GM12878 (cell line): ENCODE results near the gene TEX30. TPM values are rescaled to one million over a fixed set of nuclear protein-coding genes. Genes with fewer than 3 reads are reported as not detected.

Source experiments
- ATAC-seq: fragments of 200-7000 bp; cut with Tn5 transposase; 3 replicates; pipeline ENCODE4 v1.9.1; 2020; ENCODE audit warnings: mild to moderate bottlenecking, moderate library complexity
- BruUV-seq: library from RNA; stranded (reverse); fragments of 400-500 nt; replicated peaks from 2 replicates; lab custom pipeline; 2021; lab: Mats Ljungman, UMichigan
- CTCF ChIA-PET: fragments of 300-600 bp; sonication (Branson Sonifier 250); formaldehyde crosslinking; extraction: SDS; loops from one replicate; lab custom pipeline; 2021; ENCODE audit warnings: inconsistent platforms; lab: Yijun Ruan, JAX
- POLR2A ChIA-PET: fragments of 350-600 bp; formaldehyde crosslinking; extraction: SDS; loops from one replicate; lab custom pipeline; 2021; ENCODE audit warnings: inconsistent platforms; lab: Charles Lee
- RAD21 ChIA-PET: fragments of 300-600 bp; sonication (Branson Sonifier 250); formaldehyde crosslinking; loops from one replicate; lab custom pipeline; 2023; ENCODE audit warnings: antibody characterized with exemption; ENCODE audit not compliant: unreplicated experiment; lab: Charles Lee
- SMC1A ChIA-PET: fragments of 300-600 bp; sonication (Branson Sonifier 250); formaldehyde crosslinking; loops from one replicate; lab custom pipeline; 2023; ENCODE audit not compliant: unreplicated experiment, uncharacterized antibody; lab: Charles Lee
- DNase-seq: peaks from one replicate; pipeline ENCODE4 v3.0.0-alpha.2; 2011; ENCODE audit warnings: low read depth, low spot score
- FAIRE-seq: peaks from 3 replicates; lab custom pipeline; 2011; peaks lifted over from hg19 to GRCh38; lab: Jason Lieb, UNC
- H2AFZ ChIP-seq: 2 replicates; pipeline ENCODE4 v1.6.0; 2011; ENCODE audit warnings: low read depth, low read length, control low read depth; ENCODE audit not compliant: control insufficient read depth
- H3K27ac ChIP-seq: 2 replicates; pipeline ENCODE4 v1.5.1; 2011; ENCODE audit warnings: control low read depth; ENCODE audit not compliant: control insufficient read depth, insufficient read depth
- H3K27me3 ChIP-seq, 2 experiments: replicated peaks in 1 of 2; 2 replicates each; pipeline versions ENCODE4 v1.6.0 to v1.6.1; 2011; ENCODE audit warnings: low read length in 1 of 2; ENCODE audit not compliant: control insufficient read depth in 2 of 2, insufficient read depth in 2 of 2
- H3K36me3 ChIP-seq, 2 experiments: 2 replicates each; pipeline ENCODE4 v1.5.1; 2011; ENCODE audit warnings: low read length in 1 of 2; ENCODE audit not compliant: control insufficient read depth in 2 of 2, insufficient read depth in 2 of 2
- H3K4me1 ChIP-seq: 2 replicates; pipeline ENCODE4 v1.6.1; 2011; ENCODE audit warnings: mild to moderate bottlenecking, low read length, moderate library complexity, mixed read lengths; ENCODE audit not compliant: control insufficient read depth, insufficient read depth
- H3K4me2 ChIP-seq: 2 replicates; pipeline ENCODE4 v1.6.0; 2011; ENCODE audit warnings: control low read depth; ENCODE audit not compliant: control insufficient read depth, insufficient read depth
- H3K4me3 ChIP-seq: fragments of 200-600 bp; sonication (generic); 2 replicates; pipeline ENCODE4 v1.5.1; 2016
- H3K79me2 ChIP-seq: 2 replicates; pipeline ENCODE4 v1.6.0; 2011; ENCODE audit warnings: low read length; ENCODE audit not compliant: control insufficient read depth, insufficient read depth
- H3K9ac ChIP-seq: 2 replicates; pipeline ENCODE4 v1.8.0; 2011; ENCODE audit warnings: low read length, control low read depth, mixed read lengths; ENCODE audit not compliant: control insufficient read depth, insufficient read depth
- H3K9me3 ChIP-seq: replicated peaks from 3 replicates; pipeline ENCODE4 v1.5.1; 2011; ENCODE audit warnings: mild to moderate bottlenecking, low read length; ENCODE audit not compliant: control insufficient read depth, insufficient read depth
- H4K20me1 ChIP-seq: 2 replicates; pipeline ENCODE4 v1.6.0; 2011; ENCODE audit not compliant: control insufficient read depth, insufficient read depth
- CREM ChIP-seq: IDR thresholded peaks from 2 replicates; pipeline ENCODE4 v1.6.1; 2014; ENCODE audit warnings: antibody characterized with exemption, low read depth
- MTA3 ChIP-seq: IDR thresholded peaks from 2 replicates; pipeline ENCODE4 v1.6.1; 2012; ENCODE audit warnings: low read length, inconsistent platforms, borderline replicate concordance
- NFXL1 ChIP-seq: fragments of 450-650 bp; IDR thresholded peaks from 2 replicates; pipeline ENCODE4 v1.6.1; 2017; ENCODE audit warnings: antibody characterized with exemption, mild to moderate bottlenecking, borderline replicate concordance
- NFYA ChIP-seq: IDR thresholded peaks from 2 replicates; pipeline ENCODE4 v1.6.1; 2011; ENCODE audit warnings: low read depth, mild to moderate bottlenecking, low read length, improper control_type of control experiment, borderline replicate concordance
- NR2C1 ChIP-seq: fragments of 450-650 bp; IDR thresholded peaks from 2 replicates; pipeline ENCODE4 v1.6.1; 2017; ENCODE audit warnings: antibody characterized with exemption, mild to moderate bottlenecking, moderate library complexity
- POLR2AphosphoS2 ChIP-seq: IDR thresholded peaks from 2 replicates; pipeline ENCODE4 v1.6.1; 2011; ENCODE audit warnings: low read depth, mild to moderate bottlenecking, low read length, improper control_type of control experiment, moderate library complexity
- RELA ChIP-seq: fragments of 450-650 bp; IDR thresholded peaks from 2 replicates; pipeline ENCODE4 v1.8.0; 2014; ENCODE audit warnings: borderline replicate concordance; ENCODE audit not compliant: partially characterized antibody
- TARDBP ChIP-seq: IDR thresholded peaks from 2 replicates; pipeline ENCODE4 v1.6.1; 2016; ENCODE audit warnings: borderline replicate concordance
- TBL1XR1 ChIP-seq: IDR thresholded peaks from 2 replicates; pipeline ENCODE4 v1.6.1; 2012; ENCODE audit warnings: low read depth, low read length, improper control_type of control experiment
- ZNF207 ChIP-seq: fragments of 450-650 bp; IDR thresholded peaks from 2 replicates; pipeline ENCODE4 v1.6.1; 2014; ENCODE audit warnings: antibody characterized with exemption, mild to moderate bottlenecking, borderline replicate concordance
- WGBS: methylation state at CpG from one replicate; pipeline ENCODE4 v1.1.6; 2016; ENCODE audit warnings: low lambda C conversion rate; ENCODE audit not compliant: insufficient replicate concordance, insufficient coverage; ENCODE audit errors: missing lambda C conversion rate; 5-methylcytosine and 5-hydroxymethylcytosine counted together
- in situ Hi-C: fragments of 300-500 bp; cut with MboI; formaldehyde crosslinking; loops from 9 replicates; pipeline ENCODE4 v1.14.3; 2018; ENCODE audit warnings: mixed read lengths
- intact Hi-C: fragments of 100-400 bp; cut with micrococcal nuclease; formaldehyde crosslinking; loops from one replicate; pipeline ENCODE4 v1.14.2; 2022; ENCODE audit not compliant: unreplicated experiment
- polyA plus RNA-seq, 11 experiments: library from polyadenylated mRNA; depleted of rRNA in 4 of 11; unstranded in 6 of 11; stranded (reverse) in 5 of 11; fragments of >200 nt; fragmentation: Nextera tagmentation in 4 of 11; fragmentation: Illumina TruSeq in 1 of 11; extraction: Ambion mirVana in 4 of 11; extraction: Trizol in 1 of 11; gene quantifications; 1 replicate in 1 of 11; 2 replicates in 10 of 11; pipeline versions ENCODE4 v1.2.1 to v1.2.3, GENCODE V29; 2011 to 2016; ENCODE audit warnings: inconsistent platforms in 2 of 11, missing spikeins in 2 of 11, low read depth in 1 of 11
- total RNA-seq, 4 experiments: library from RNA; depleted of rRNA in 3 of 4; stranded (reverse); fragments of >200 nt in 3 of 4; fragmentation: Illumina TruSeq in 1 of 4; extraction: Trizol in 1 of 4; gene quantifications; 2 replicates each; pipeline versions ENCODE4 v1.2.1 to v1.2.3, GENCODE V29; 2013 to 2021
- TF ChIP-seq, protein P1 (sequence below): IDR thresholded peaks from 2 replicates; pipeline ENCODE4 v1.6.1; 2011; ENCODE audit warnings: borderline replicate concordance, low read depth, mild to moderate bottlenecking, moderate library complexity, mixed read lengths, low read length; ENCODE audit not compliant: insufficient read depth; ENCODE audit errors: extremely low read length
- TF ChIP-seq, protein P2 (sequence below): fragments of 150-350 bp; IDR thresholded peaks from 2 replicates; pipeline ENCODE4 v1.6.1; 2014; ENCODE audit warnings: mild to moderate bottlenecking, low read depth, low read length
- TF ChIP-seq, protein P3 (sequence below): IDR thresholded peaks from 2 replicates; pipeline ENCODE4 v1.6.1; 2012; ENCODE audit warnings: low read depth, low read length, improper control_type of control experiment
- TF ChIP-seq, protein P4 (sequence below): fragments of 450-650 bp; IDR thresholded peaks from 2 replicates; pipeline ENCODE4 v1.6.1; 2016; ENCODE audit warnings: mild to moderate bottlenecking

Gene TEX30
- total and polyA plus RNA-seq, 10 of the 15 experiments (the other 5 are each of a cell fraction or from before 2014, with no cell fraction given), result 19.7 to 114 (median 25.0) TPM

DNA sequence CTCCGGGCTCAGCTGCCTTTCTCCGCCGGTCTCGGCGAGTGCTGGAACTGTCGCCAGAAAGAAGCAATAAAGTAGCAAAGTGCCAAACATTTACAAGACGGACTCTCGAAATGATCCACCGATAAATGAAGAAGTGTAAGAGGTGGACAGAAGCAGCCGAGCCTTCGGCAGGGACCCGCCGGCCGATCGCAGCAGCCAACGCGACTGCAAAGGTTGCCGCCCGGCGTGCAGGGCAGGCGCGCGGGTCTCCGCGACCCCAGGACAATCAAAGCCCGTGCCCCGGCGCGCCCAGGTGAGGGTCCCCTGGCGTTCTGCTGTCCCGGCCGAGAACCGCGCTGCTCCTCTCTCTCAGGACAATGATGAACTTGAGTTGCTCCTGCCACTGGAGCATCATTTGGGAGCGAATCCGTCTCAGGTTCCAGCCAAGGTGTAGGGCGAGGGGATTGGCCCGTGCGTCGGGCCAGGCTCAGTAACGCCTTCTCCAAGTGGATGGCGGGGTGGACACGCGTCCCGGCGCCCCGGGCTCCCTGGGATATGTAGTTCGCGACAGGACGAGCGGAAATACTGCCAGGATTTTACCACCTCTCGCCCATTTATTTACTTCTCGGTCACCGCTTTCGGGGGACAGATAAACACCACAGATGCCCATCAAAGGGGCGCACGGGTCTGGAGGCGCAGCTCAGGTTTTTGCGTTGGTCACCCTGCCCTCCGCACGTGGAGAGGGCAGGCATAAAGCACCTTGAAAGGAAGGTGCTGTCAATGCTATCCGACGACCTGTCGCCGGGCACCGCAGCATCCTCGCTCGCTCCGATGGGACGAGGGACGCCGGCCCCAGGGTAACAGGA is 25.2 kb upstream of the TEX30 start, which contains the start of the genes BIVM and POGLUT2:
TSS of gene BIVM (plus strand) at position 539 of the 845 bp plus-strand sequence. CDS start 8,149 bp downstream, outside the sequence.
TSS of gene POGLUT2 (minus strand) at position 396 of the 845 bp plus-strand sequence. CDS start at position 90, 306 bp downstream.
- ChIA-PET RAD21 (no interaction called here), POLR2A (interaction anchor here (1.1 to 2.2 kb wide), 4 partner anchors 15 to 205 kb away, joined by 3 to 8 read pairs (median 5); partner anchors contain the start of gene TEX30), SMC1A (interaction anchor here (0.7 to 3.7 kb wide), 6 partner anchors 9 to 46 kb away, joined by 3 to 22 read pairs (median 3); partner anchors contain the start of genes ERCC5 and TEX30), CTCF (interaction anchor here (1.0 to 4.3 kb wide), 4 partner anchors 10 to 204 kb away, joined by 3 to 21 read pairs (median 11); partner anchors contain the start of genes ERCC5 and TPP2)
- peaks cover 18% of the 10 kb centered on the region for H3K79me2 ChIP-seq
- peak within 1 kb of the TSS; percentile 77 for H3K4me3 ChIP-seq
- peak within 1 kb of the TSS; percentile 71 for H3K27ac ChIP-seq
- 2% methylated on average over 72 of the region's 72 CpGs for WGBS
- DNase-seq (peak; percentile 67), ATAC-seq (peak; percentile 89), FAIRE-seq (peak; percentile 87)
- TSS peak; percentile 83 for BruUV-seq
- H3K9ac ChIP-seq, result peak within 1 kb of the TSS; percentile 87
- peak within 1 kb of the TSS; percentile 98 for H2AFZ ChIP-seq
- intact Hi-C loops (no loop called here), in situ Hi-C loops (no loop called here)
- no peaks in the 10 kb centered on the region for H3K27me3 ChIP-seq
- H3K36me3 ChIP-seq, result no peaks in the 10 kb centered on the region; a peak in 1 of 4 replicates
- peaks cover 5% of the 10 kb centered on the region; the same call in 1 of the 2 replicates for H3K4me1 ChIP-seq
- no peaks in the 10 kb centered on the region for H4K20me1 ChIP-seq
- no peaks in the 10 kb centered on the region for H3K9me3 ChIP-seq
- peak within 1 kb of the TSS; percentile 85 for H3K4me2 ChIP-seq
- TF ChIP-seq MTA3 (no peak; the same call in 1 of the 2 replicates), TARDBP (peak; percentile 61; the same call in 1 of the 2 replicates), POLR2AphosphoS2 (no peak), CREM (peak; percentile 94), TBL1XR1 (no peak), NFXL1 (no peak), ZNF207 (0 out of 2 replicates have a peak, but pooled peaks have one; percentile 16), NR2C1 (peak; percentile 6; the same call in 1 of the 2 replicates), RELA (peak; percentile 76), NFYA (peak; percentile 85)
- TF ChIP-seq, protein P1, sequence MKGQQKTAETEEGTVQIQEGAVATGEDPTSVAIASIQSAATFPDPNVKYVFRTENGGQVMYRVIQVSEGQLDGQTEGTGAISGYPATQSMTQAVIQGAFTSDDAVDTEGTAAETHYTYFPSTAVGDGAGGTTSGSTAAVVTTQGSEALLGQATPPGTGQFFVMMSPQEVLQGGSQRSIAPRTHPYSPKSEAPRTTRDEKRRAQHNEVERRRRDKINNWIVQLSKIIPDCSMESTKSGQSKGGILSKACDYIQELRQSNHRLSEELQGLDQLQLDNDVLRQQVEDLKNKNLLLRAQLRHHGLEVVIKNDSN, result peak; percentile 73
- TF ChIP-seq, protein P2, sequence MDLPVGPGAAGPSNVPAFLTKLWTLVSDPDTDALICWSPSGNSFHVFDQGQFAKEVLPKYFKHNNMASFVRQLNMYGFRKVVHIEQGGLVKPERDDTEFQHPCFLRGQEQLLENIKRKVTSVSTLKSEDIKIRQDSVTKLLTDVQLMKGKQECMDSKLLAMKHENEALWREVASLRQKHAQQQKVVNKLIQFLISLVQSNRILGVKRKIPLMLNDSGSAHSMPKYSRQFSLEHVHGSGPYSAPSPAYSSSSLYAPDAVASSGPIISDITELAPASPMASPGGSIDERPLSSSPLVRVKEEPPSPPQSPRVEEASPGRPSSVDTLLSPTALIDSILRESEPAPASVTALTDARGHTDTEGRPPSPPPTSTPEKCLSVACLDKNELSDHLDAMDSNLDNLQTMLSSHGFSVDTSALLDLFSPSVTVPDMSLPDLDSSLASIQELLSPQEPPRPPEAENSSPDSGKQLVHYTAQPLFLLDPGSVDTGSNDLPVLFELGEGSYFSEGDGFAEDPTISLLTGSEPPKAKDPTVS, result no peak
- TF ChIP-seq, protein P3, sequence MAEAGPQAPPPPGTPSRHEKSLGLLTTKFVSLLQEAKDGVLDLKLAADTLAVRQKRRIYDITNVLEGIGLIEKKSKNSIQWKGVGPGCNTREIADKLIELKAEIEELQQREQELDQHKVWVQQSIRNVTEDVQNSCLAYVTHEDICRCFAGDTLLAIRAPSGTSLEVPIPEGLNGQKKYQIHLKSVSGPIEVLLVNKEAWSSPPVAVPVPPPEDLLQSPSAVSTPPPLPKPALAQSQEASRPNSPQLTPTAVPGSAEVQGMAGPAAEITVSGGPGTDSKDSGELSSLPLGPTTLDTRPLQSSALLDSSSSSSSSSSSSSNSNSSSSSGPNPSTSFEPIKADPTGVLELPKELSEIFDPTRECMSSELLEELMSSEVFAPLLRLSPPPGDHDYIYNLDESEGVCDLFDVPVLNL, result no peak
- TF ChIP-seq, protein P4, sequence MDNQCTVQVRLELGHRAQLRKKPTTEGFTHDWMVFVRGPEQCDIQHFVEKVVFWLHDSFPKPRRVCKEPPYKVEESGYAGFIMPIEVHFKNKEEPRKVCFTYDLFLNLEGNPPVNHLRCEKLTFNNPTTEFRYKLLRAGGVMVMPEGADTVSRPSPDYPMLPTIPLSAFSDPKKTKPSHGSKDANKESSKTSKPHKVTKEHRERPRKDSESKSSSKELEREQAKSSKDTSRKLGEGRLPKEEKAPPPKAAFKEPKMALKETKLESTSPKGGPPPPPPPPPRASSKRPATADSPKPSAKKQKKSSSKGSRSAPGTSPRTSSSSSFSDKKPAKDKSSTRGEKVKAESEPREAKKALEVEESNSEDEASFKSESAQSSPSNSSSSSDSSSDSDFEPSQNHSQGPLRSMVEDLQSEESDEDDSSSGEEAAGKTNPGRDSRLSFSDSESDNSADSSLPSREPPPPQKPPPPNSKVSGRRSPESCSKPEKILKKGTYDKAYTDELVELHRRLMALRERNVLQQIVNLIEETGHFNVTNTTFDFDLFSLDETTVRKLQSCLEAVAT, result no peak
